HepG2 (cell line): ENCODE data around the gene HOXC5.

Experiments used
- ASH2L ChIP-seq: fragments of 300-600, 200-600 bp; sonication (generic); IDR thresholded peaks from 2 replicates; pipeline ENCODE4 v1.7.0; 2017; ENCODE audit warnings: low read depth, mild to moderate bottlenecking, moderate library complexity, mixed read lengths, low read length; ENCODE audit not compliant: insufficient read length
- ELF4 ChIP-seq: sonication (generic); formaldehyde crosslinking; IDR thresholded peaks from 2 replicates; pipeline ENCODE4 v1.5.0; 2020; ENCODE audit warnings: missing genetic modification reagents, mild to moderate bottlenecking, moderate library complexity, borderline replicate concordance
- EZH2 ChIP-seq: conservative IDR thresholded peaks from 2 replicates; pipeline ENCODE4 v1.6.1; 2012; ENCODE audit warnings: mild to moderate bottlenecking, low read depth, low read length, moderate library complexity
- NCOA1 ChIP-seq: sonication (generic); formaldehyde crosslinking; IDR thresholded peaks from 2 replicates; pipeline ENCODE4 v1.9.0; 2021; ENCODE audit warnings: missing genetic modification reagents
- SP2 ChIP-seq: sonication (generic); formaldehyde crosslinking; IDR thresholded peaks from 2 replicates; pipeline ENCODE4 v1.5.1; 2020; ENCODE audit warnings: mild to moderate bottlenecking, missing genetic modification reagents

GRCh38 chr12:54075974-54076373 is 43.1 kb downstream of the HOXC5 start:
- TF ChIP-seq SP2 (no peak), ELF4 (CRISPR knock-in tag) (no peak), EZH2 (no peak), ASH2L (no peak), NCOA1 (no peak)
